GM21526 (cell line): ENCODE data around the gene ELOVL6.
A peak's percentile ranks its signal among the peaks of the same experiment; 100 is the strongest.
"Not testable (repeated sequence)": the region's sequence is repeated elsewhere in the genome, so short reads cannot be mapped to it uniquely, and the experiment has no call there.

Experiments
- ATAC-seq: cut with Tn5 transposase; IDR thresholded peaks from one replicate; pipeline ENCODE4 v1.9.1; 2021; ENCODE audit warnings: moderate library complexity; ENCODE audit not compliant: unreplicated experiment, low FRiP score

ELOVL6 gene

GRCh38 chr4:110041735-110042134, 156.7 kb downstream of the ELOVL6 start:
- ATAC-seq: no peak

- not testable (repeated sequence) for ATAC-seq
Observed at GRCh38 chr4:110039164-110039563, 159.3 kb downstream of the ELOVL6 start.

- peak; percentile 97 for ATAC-seq
Observed at GRCh38 chr4:110034026-110034393, 164.4 kb downstream of the ELOVL6 start.

- no peak for ATAC-seq
Observed at GRCh38 chr4:110033355-110034025, 164.9 kb downstream of the ELOVL6 start.

GRCh38 chr4:110032603-110033002, 165.8 kb downstream of the ELOVL6 start:
- ATAC-seq: no peak

GRCh38 chr4:110025718-110026117, 172.7 kb downstream of the ELOVL6 start:
- ATAC-seq: no peak

- no peak for ATAC-seq
Observed at GRCh38 chr4:110025056-110025455, 173.4 kb downstream of the ELOVL6 start.

- ATAC-seq: no peak
Observed at GRCh38 chr4:110022457-110022856, 176.0 kb downstream of the ELOVL6 start.

GRCh38 chr4:110020646-110021443, 177.6 kb downstream of the ELOVL6 start:
- ATAC-seq: no peak

GRCh38 chr4:110020139-110020538, 178.3 kb downstream of the ELOVL6 start:
- no peak for ATAC-seq

- ATAC-seq: no peak
Observed at GRCh38 chr4:110019153-110019552, 179.3 kb downstream of the ELOVL6 start.

- ATAC-seq: no peak
Observed at GRCh38 chr4:110014233-110014632, 184.2 kb downstream of the ELOVL6 start.

GRCh38 chr4:110012917-110013316, 185.5 kb downstream of the ELOVL6 start:
- no peak for ATAC-seq

- ATAC-seq: no peak
Observed at GRCh38 chr4:110010797-110011196, 187.6 kb downstream of the ELOVL6 start.

- no peak for ATAC-seq
Observed at GRCh38 chr4:110009550-110009949, 188.9 kb downstream of the ELOVL6 start.

GRCh38 chr4:110008540-110008939, 189.9 kb downstream of the ELOVL6 start:
- ATAC-seq: no peak

- ATAC-seq: no peak
Observed at GRCh38 chr4:110007217-110007616, 191.2 kb downstream of the ELOVL6 start.

- ATAC-seq: peak; percentile 67
Observed at GRCh38 chr4:110005461-110006056, 192.9 kb downstream of the ELOVL6 start.

- ATAC-seq: no peak
Observed at GRCh38 chr4:110004556-110004955, 193.9 kb downstream of the ELOVL6 start.

GRCh38 chr4:110003401-110004187, 194.8 kb downstream of the ELOVL6 start:
- ATAC-seq: no peak

GRCh38 chr4:110002326-110002725, 196.1 kb downstream of the ELOVL6 start:
- ATAC-seq: no peak
